ENCODE measurements around the gene LRRK1. TPM values are rescaled to one million over a fixed set of nuclear protein-coding genes. Genes with fewer than 3 reads are reported as not detected.

LRRK1 gene
- total and polyA plus RNA-seq, 2 experiments from 2014 or later = 2.6 to 4.5 TPM

GRCh38 chr15:100875495-100875894 lies 43.7 kb upstream of the LRRK1 start:
- Histone ChIP-seq H3K9me2 (ENCODE audit: insufficient read depth) (no peaks in the 10 kb centered on the region), H3K27me3 (ENCODE audit: insufficient read depth) (peaks cover 34% of the 10 kb centered on the region), H3K4me2 (no peak overlapping the region), H2AFZ (no peak overlapping the region), H3K4me3 (no peak overlapping the region), H3F3A (replicated peaks; ENCODE audit: low read depth) (0 out of 2 replicates have a peak, but pooled peaks cover 2% of the 10 kb centered on the region), H3K27ac (ENCODE audit: low read depth) (no peak overlapping the region), H3K79me2 (replicated peaks; ENCODE audit: insufficient read depth) (no peaks in the 10 kb centered on the region), H4K20me1 (replicated peaks; ENCODE audit: insufficient read depth) (no peaks in the 10 kb centered on the region), H3K4me1 (ENCODE audit: insufficient read depth) (peaks cover 7% of the 10 kb centered on the region; the same call in 1 of the 2 replicates), H3K36me3 (ENCODE audit: insufficient read depth) (no peaks in the 10 kb centered on the region)
- Mint-ChIP-seq H3K9me3 (0 out of 3 replicates have a peak, but pooled peaks cover 2% of the 10 kb centered on the region), H3K4me1 (peaks cover 19% of the 10 kb centered on the region; the same call in 2 of the 3 replicates), H3K4me3 (no peak overlapping the region), H3K27me3 (ENCODE audit: insufficient read depth, low read depth, poor library complexity) (peaks cover 27% of the 10 kb centered on the region), H3K27ac (no peak overlapping the region), H3K36me3 (ENCODE audit: low read depth) (no peaks in the 10 kb centered on the region)
- DNase-seq (ENCODE audit: low spot score) = no peak
- no peak for ATAC-seq
- no peak for TF ChIP-seq STAT1 (IDR thresholded peaks at IDR 0.05; ENCODE audit: unreplicated experiment)
- TF ChIP-seq POLR2AphosphoS5 (IDR thresholded peaks at IDR 0.05; ENCODE audit: low read depth) = no peak
- no peak for TF ChIP-seq NANOG (IDR thresholded peaks at IDR 0.05; ENCODE audit: borderline replicate concordance)
- no peak for TF ChIP-seq ZNF462 (CRISPR knock-in tag; IDR thresholded peaks at IDR 0.05)
- TF ChIP-seq EZH2phosphoT487 (IDR thresholded peaks at IDR 0.05; ENCODE audit: unreplicated experiment) = no peak
- TF ChIP-seq EZH2 (IDR thresholded peaks at IDR 0.05; ENCODE audit: low read depth, unreplicated experiment) = no peak
- no peak for TF ChIP-seq ZNF114 (CRISPR knock-in tag; IDR thresholded peaks at IDR 0.05)
- no peak for TF ChIP-seq ETS1 (IDR thresholded peaks at IDR 0.05)
- TF ChIP-seq CREB1 (CRISPR knock-in tag; IDR thresholded peaks at IDR 0.05; ENCODE audit: low read depth) = no peak
- no peak for TF ChIP-seq CTCF (conservative IDR thresholded peaks at IDR 0.05; ENCODE audit: low read depth in 2 of 2)

Measured in GM23338 (cell line).